Measurements from ENCODE around the gene BAZ1A.

GRCh38 chr14:34895277-34895676, 20.1 kb upstream of the BAZ1A start:
- no peak for TF ChIP-seq CTCF (IDR thresholded peaks at IDR 0.05; ENCODE audit: poor library complexity, severe bottlenecking)
- TF ChIP-seq EP300 (conservative IDR thresholded peaks at IDR 0.05; ENCODE audit: poor library complexity, severe bottlenecking), result no peak
- TF ChIP-seq, protein P1, sequence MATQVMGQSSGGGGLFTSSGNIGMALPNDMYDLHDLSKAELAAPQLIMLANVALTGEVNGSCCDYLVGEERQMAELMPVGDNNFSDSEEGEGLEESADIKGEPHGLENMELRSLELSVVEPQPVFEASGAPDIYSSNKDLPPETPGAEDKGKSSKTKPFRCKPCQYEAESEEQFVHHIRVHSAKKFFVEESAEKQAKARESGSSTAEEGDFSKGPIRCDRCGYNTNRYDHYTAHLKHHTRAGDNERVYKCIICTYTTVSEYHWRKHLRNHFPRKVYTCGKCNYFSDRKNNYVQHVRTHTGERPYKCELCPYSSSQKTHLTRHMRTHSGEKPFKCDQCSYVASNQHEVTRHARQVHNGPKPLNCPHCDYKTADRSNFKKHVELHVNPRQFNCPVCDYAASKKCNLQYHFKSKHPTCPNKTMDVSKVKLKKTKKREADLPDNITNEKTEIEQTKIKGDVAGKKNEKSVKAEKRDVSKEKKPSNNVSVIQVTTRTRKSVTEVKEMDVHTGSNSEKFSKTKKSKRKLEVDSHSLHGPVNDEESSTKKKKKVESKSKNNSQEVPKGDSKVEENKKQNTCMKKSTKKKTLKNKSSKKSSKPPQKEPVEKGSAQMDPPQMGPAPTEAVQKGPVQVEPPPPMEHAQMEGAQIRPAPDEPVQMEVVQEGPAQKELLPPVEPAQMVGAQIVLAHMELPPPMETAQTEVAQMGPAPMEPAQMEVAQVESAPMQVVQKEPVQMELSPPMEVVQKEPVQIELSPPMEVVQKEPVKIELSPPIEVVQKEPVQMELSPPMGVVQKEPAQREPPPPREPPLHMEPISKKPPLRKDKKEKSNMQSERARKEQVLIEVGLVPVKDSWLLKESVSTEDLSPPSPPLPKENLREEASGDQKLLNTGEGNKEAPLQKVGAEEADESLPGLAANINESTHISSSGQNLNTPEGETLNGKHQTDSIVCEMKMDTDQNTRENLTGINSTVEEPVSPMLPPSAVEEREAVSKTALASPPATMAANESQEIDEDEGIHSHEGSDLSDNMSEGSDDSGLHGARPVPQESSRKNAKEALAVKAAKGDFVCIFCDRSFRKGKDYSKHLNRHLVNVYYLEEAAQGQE (IDR thresholded peaks at IDR 0.05; ENCODE audit: borderline replicate concordance), result no peak
- no peak for TF ChIP-seq POLR2AphosphoS5 (IDR thresholded peaks at IDR 0.05)
